B cell (primary cell): Measurements from ENCODE around the gene TBC1D9B. TPM values are rescaled to one million over a fixed set of nuclear protein-coding genes. Genes with fewer than 3 reads are reported as not detected.

Source experiments
- ATAC-seq: fragments of 200-7000 bp; cut with Tn5 transposase; one replicate; pipeline ENCODE4 v1.10.0; 2021; ENCODE audit warnings: low read depth, mild to moderate bottlenecking, moderate number of reproducible peaks, moderate library complexity
- CTCF ChIA-PET: fragments of 350-600 bp; sonication (Branson Sonifier 250); formaldehyde crosslinking; loops from one replicate; lab custom pipeline; 2021; ENCODE audit warnings: antibody characterized with exemption, inconsistent platforms; lab: Charles Lee
- POLR2A ChIA-PET: fragments of 350-600 bp; sonication (Branson Sonifier 250); formaldehyde crosslinking; loops from one replicate; lab custom pipeline; 2021; ENCODE audit warnings: antibody characterized with exemption; lab: Charles Lee
- DNase-seq: peaks from one replicate; pipeline ENCODE4 v3.0.0; 2013
- H2AFZ ChIP-seq: 2 replicates; pipeline ENCODE4 v1.6.1; 2012; ENCODE audit warnings: mild to moderate bottlenecking, low read depth, low read length; ENCODE audit not compliant: insufficient read depth, poor library complexity, severe bottlenecking
- H3K27ac ChIP-seq, 2 donors: 1 replicate in 1 of 2; 2 replicates in 1 of 2; pipeline ENCODE4 v1.5.1; 2012 to 2013; ENCODE audit warnings: low read length in 2 of 2, mild to moderate bottlenecking in 2 of 2, moderate library complexity in 1 of 2
- H3K27me3 ChIP-seq, 4 experiments: fragments of 200-600 bp in 1 of 4; sonication (generic) in 1 of 4; replicated peaks in 1 of 4; 1 replicate in 2 of 4; 2 replicates in 2 of 4; pipeline versions ENCODE4 v1.6.1 to v1.7.0; 2013 to 2016; ENCODE audit warnings: low read length in 3 of 4, mild to moderate bottlenecking in 2 of 4, mixed read lengths in 1 of 4, moderate library complexity in 1 of 4; ENCODE audit not compliant: insufficient read depth in 4 of 4, control insufficient read depth in 3 of 4; ENCODE audit errors: control extremely low read depth in 1 of 4
- H3K36me3 ChIP-seq, 2 experiments: replicated peaks in 1 of 2; 1 replicate in 1 of 2; 2 replicates in 1 of 2; pipeline versions ENCODE4 v1.6.1 to v1.7.1; 2013; ENCODE audit warnings: low read length in 1 of 2; ENCODE audit not compliant: insufficient read depth in 2 of 2, control insufficient read depth in 1 of 2; ENCODE audit errors: control extremely low read depth in 1 of 2, extremely low read depth in 1 of 2
- H3K4me1 ChIP-seq, 2 donors: fragments of 200-600 bp in 1 of 2; sonication (generic) in 1 of 2; 1 replicate in 1 of 2; 2 replicates in 1 of 2; pipeline versions ENCODE4 v1.5.1 to v1.6.1; 2013 to 2017; ENCODE audit warnings: low read length in 2 of 2; ENCODE audit not compliant: control insufficient read depth in 2 of 2, insufficient read depth in 2 of 2
- H3K4me2 ChIP-seq: replicated peaks from 2 replicates; pipeline ENCODE3; 2012; ENCODE audit warnings: mild to moderate bottlenecking, low read depth, low read length; ENCODE audit not compliant: poor library complexity, severe bottlenecking
- H3K4me3 ChIP-seq, 5 experiments: fragments of 200-600 bp in 1 of 5; sonication (generic) in 1 of 5; 1 replicate in 3 of 5; 2 replicates in 2 of 5; pipeline versions ENCODE4 v1.5.1 to v1.7.0; 2011 to 2016; ENCODE audit warnings: low read length in 4 of 5, mild to moderate bottlenecking in 4 of 5, low read depth in 2 of 5, control low read depth in 1 of 5, moderate library complexity in 1 of 5; ENCODE audit not compliant: insufficient read depth in 1 of 5; ENCODE audit errors: control extremely low read depth in 1 of 5, extremely low read depth in 1 of 5
- H3K79me2 ChIP-seq: fragments of 200-600 bp; sonication (generic); one replicate; pipeline ENCODE4 v1.6.0; 2016; ENCODE audit warnings: low read length; ENCODE audit not compliant: control insufficient read depth, insufficient read depth
- H3K9ac ChIP-seq: fragments of 200-600 bp; sonication (generic); 2 replicates; pipeline ENCODE4 v1.6.1; 2017; ENCODE audit warnings: mild to moderate bottlenecking, low read length, moderate library complexity
- H3K9me3 ChIP-seq, 3 donors: one replicate each; pipeline versions ENCODE4 v1.6.1 to v1.7.1; 2013; ENCODE audit warnings: low read length in 2 of 3; ENCODE audit not compliant: control insufficient read depth in 2 of 3, insufficient read depth in 1 of 3; ENCODE audit errors: control extremely low read depth in 1 of 3
- H4K20me1 ChIP-seq: 2 replicates; pipeline ENCODE4 v1.6.0; 2012; ENCODE audit warnings: mild to moderate bottlenecking, low read length; ENCODE audit not compliant: insufficient read depth, control insufficient read depth, poor library complexity, severe bottlenecking
- H3K27ac Mint-ChIP-seq: one replicate; pipeline ENCODE4 v1.8.0; 2021; ENCODE audit warnings: mixed read lengths
- H3K27me3 Mint-ChIP-seq: one replicate; pipeline ENCODE4 v1.8.0; 2021; ENCODE audit warnings: mixed read lengths
- H3K4me1 Mint-ChIP-seq: one replicate; pipeline ENCODE4 v1.8.0; 2021; ENCODE audit warnings: mixed read lengths
- H3K4me3 Mint-ChIP-seq: one replicate; pipeline ENCODE4 v1.8.0; 2021; ENCODE audit warnings: mixed read lengths
- H3K9me3 Mint-ChIP-seq: one replicate; pipeline ENCODE4 v1.8.0; 2022; ENCODE audit warnings: mixed read lengths; ENCODE audit not compliant: insufficient read depth
- EZH2 ChIP-seq: IDR thresholded peaks from 2 replicates; pipeline ENCODE4 v1.6.1; 2012; ENCODE audit warnings: borderline replicate concordance, low read depth, mild to moderate bottlenecking, moderate library complexity, low read length; ENCODE audit not compliant: insufficient read depth, poor library complexity, severe bottlenecking
- WGBS: methylation state at CpG from one replicate; pipeline ENCODE4 v1.1.5; 2013; ENCODE audit warnings: missing lambda C conversion rate; ENCODE audit not compliant: insufficient coverage; 5-methylcytosine and 5-hydroxymethylcytosine counted together
- intact Hi-C: fragments of 100-400 bp; cut with micrococcal nuclease; formaldehyde crosslinking; loops from one replicate; pipeline ENCODE4 v1.10.0; 2022
- polyA plus RNA-seq: library from polyadenylated mRNA; depleted of rRNA; stranded (reverse); fragments of >200 nt; gene quantifications from 2 replicates; pipeline ENCODE4 v1.2.3, GENCODE V29; 2012
- total RNA-seq, 2 donors: library from RNA; stranded (reverse); fragments of 120-200 nt in 1 of 2; gene quantifications; 1 replicate in 1 of 2; 2 replicates in 1 of 2; pipeline versions ENCODE4 v1.2.3 to v1.2.4, GENCODE V29; 2013 to 2022
- TF ChIP-seq, protein P1 (sequence below): fragments of 200-600 bp; IDR thresholded peaks from one replicate; pipeline ENCODE4 v1.8.0; 2022; ENCODE audit warnings: antibody characterized with exemption, mild to moderate bottlenecking

The TBC1D9B gene
- total and polyA plus RNA-seq, 2 donors (not counting 1 experiment from before 2014, with no cell fraction given), result 143 to 144 TPM

DNA sequence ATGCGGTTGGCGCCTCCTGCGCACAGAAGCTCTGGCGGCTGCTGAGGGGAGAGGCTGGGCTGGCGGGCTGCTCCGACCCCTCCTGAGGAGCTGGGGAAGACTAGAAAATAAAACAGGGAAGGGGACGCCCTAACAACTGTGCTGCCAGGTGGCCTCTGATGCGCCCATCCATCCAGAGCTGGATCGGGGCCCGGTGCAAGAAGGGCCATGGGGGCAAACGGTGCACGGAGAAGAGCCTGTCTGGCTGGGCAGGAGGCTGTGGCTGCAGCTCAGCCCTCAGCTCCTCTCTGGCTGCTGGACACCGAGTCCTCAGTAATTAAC lies 28.0 kb downstream of the TBC1D9B start:
- no peak overlapping the region for H3K4me3 Mint-ChIP-seq
- DNase-seq (no peak), ATAC-seq (no peak)
- H3K27me3 Mint-ChIP-seq, result no peaks in the 10 kb centered on the region
- no peak overlapping the region for H3K4me2 ChIP-seq
- no peaks in the 10 kb centered on the region for H3K79me2 ChIP-seq
- H4K20me1 ChIP-seq, result no peaks in the 10 kb centered on the region
- intact Hi-C loops, result no loop called here
- peaks cover 4% of the 10 kb centered on the region for H3K9me3 Mint-ChIP-seq
- ChIA-PET CTCF (interaction anchor here (0.6 kb wide), 1 partner anchor 179 kb away, joined by 3 read pairs; no protein-coding TSS in a partner anchor), POLR2A (no interaction called here)
- H3K4me3 ChIP-seq, result no peak overlapping the region
- TF ChIP-seq, protein P1, sequence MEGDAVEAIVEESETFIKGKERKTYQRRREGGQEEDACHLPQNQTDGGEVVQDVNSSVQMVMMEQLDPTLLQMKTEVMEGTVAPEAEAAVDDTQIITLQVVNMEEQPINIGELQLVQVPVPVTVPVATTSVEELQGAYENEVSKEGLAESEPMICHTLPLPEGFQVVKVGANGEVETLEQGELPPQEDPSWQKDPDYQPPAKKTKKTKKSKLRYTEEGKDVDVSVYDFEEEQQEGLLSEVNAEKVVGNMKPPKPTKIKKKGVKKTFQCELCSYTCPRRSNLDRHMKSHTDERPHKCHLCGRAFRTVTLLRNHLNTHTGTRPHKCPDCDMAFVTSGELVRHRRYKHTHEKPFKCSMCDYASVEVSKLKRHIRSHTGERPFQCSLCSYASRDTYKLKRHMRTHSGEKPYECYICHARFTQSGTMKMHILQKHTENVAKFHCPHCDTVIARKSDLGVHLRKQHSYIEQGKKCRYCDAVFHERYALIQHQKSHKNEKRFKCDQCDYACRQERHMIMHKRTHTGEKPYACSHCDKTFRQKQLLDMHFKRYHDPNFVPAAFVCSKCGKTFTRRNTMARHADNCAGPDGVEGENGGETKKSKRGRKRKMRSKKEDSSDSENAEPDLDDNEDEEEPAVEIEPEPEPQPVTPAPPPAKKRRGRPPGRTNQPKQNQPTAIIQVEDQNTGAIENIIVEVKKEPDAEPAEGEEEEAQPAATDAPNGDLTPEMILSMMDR, result no peak
- TF ChIP-seq EZH2, result no peak
- H3K9me3 ChIP-seq, result peaks cover 2 to 16% (median 13%) of the 10 kb centered on the region in 3 donors
- H3K27ac ChIP-seq, result no peak overlapping the region
- H3K4me1 ChIP-seq, result no peaks in the 10 kb centered on the region
- no peaks in the 10 kb centered on the region for H3K4me1 Mint-ChIP-seq
- H3K36me3 ChIP-seq, result peaks cover 5 to 58% of the 10 kb centered on the region in 2 experiments
- no peak overlapping the region for H2AFZ ChIP-seq
- WGBS, result 97% methylated on average over 13 of the region's 13 CpGs
- no peak overlapping the region for H3K9ac ChIP-seq
- no peak overlapping the region for H3K27ac Mint-ChIP-seq
- H3K27me3 ChIP-seq, result no peaks in the 10 kb centered on the region

GRCh38 chr5:179879003-179879689 lies 28.6 kb downstream of the TBC1D9B start:
- intact Hi-C loops, result no loop called here
- H4K20me1 ChIP-seq, result no peaks in the 10 kb centered on the region
- H3K4me3 ChIP-seq, result no peak overlapping the region
- H3K27me3 ChIP-seq, result no peaks in the 10 kb centered on the region
- no peaks in the 10 kb centered on the region for H3K4me1 ChIP-seq
- H3K4me2 ChIP-seq, result no peak overlapping the region
- Mint-ChIP-seq H3K27me3 (no peaks in the 10 kb centered on the region), H3K9me3 (peaks cover 3% of the 10 kb centered on the region), H3K27ac (no peak overlapping the region), H3K4me3 (no peak overlapping the region), H3K4me1 (no peaks in the 10 kb centered on the region)
- no peak for DNase-seq
- no peaks in the 10 kb centered on the region for H3K79me2 ChIP-seq
- H3K9me3 ChIP-seq, result peaks cover 1 to 16% (median 13%) of the 10 kb centered on the region in 3 donors
- 98% methylated on average over 31 of the region's 31 CpGs for WGBS
- no peak overlapping the region for H3K9ac ChIP-seq
- ChIA-PET CTCF (interaction anchor here (0.6 kb wide), 1 partner anchor 178 kb away, joined by 3 read pairs; no protein-coding TSS in a partner anchor), POLR2A (no interaction called here)
- no peak for TF ChIP-seq EZH2
- TF ChIP-seq, protein P1, result no peak
- H3K36me3 ChIP-seq, result peaks cover 3 to 57% of the 10 kb centered on the region in 2 experiments
- no peak overlapping the region for H2AFZ ChIP-seq
- no peak for ATAC-seq
- H3K27ac ChIP-seq, result no peak overlapping the region
